Progenitor cell of endocrine pancreas (in vitro differentiated cells): ENCODE data around the gene RABGAP1L. TPM values are rescaled to one million over a fixed set of nuclear protein-coding genes. Genes with fewer than 3 reads are reported as not detected.

Source experiments
- DNase-seq: peaks from one replicate; pipeline ENCODE4 v3.0.0; 2021; ENCODE audit warnings: low spot score; ENCODE audit not compliant: unreplicated experiment
- H3K27ac Mint-ChIP-seq: 2 replicates; pipeline ENCODE4 v1.8.0; 2021; ENCODE audit warnings: mild to moderate bottlenecking, moderate library complexity, mixed read lengths
- H3K27me3 Mint-ChIP-seq: 2 replicates; pipeline ENCODE4 v1.8.0; 2021; ENCODE audit warnings: mixed read lengths
- H3K36me3 Mint-ChIP-seq: 2 replicates; pipeline ENCODE4 v1.8.0; 2022; ENCODE audit warnings: mixed read lengths; ENCODE audit not compliant: insufficient read depth
- H3K4me1 Mint-ChIP-seq: 2 replicates; pipeline ENCODE4 v1.8.0; 2021; ENCODE audit warnings: low read depth, mixed read lengths
- H3K4me3 Mint-ChIP-seq: 2 replicates; pipeline ENCODE4 v1.8.0; 2021; ENCODE audit warnings: low read depth, mild to moderate bottlenecking, moderate library complexity, mixed read lengths
- H3K9me3 Mint-ChIP-seq: 2 replicates; pipeline ENCODE4 v1.8.0; 2021; ENCODE audit warnings: low read depth, mixed read lengths
- CTCF ChIP-seq: fragments of 200-600 bp; sonication (generic); IDR thresholded peaks from one replicate; pipeline ENCODE4 v1.5.0; 2021; ENCODE audit warnings: antibody characterized with exemption, mild to moderate bottlenecking; ENCODE audit not compliant: unreplicated experiment
- total RNA-seq: library from RNA; stranded (reverse); gene quantifications from 2 replicates; pipeline ENCODE4 v1.2.1, GENCODE V29; 2021

The RABGAP1L gene
- total RNA-seq, 1 donor from 2014 or later, result 55.2 TPM

- no peaks in the 10 kb centered on the region for H3K4me1 Mint-ChIP-seq
- no peaks in the 10 kb centered on the region for H3K27me3 Mint-ChIP-seq
- peaks cover 20% of the 10 kb centered on the region for H3K36me3 Mint-ChIP-seq
- DNase-seq, result no peak
- H3K9me3 Mint-ChIP-seq, result peaks cover 3% of the 10 kb centered on the region
- no peak overlapping the region for H3K4me3 Mint-ChIP-seq
- TF ChIP-seq CTCF, result no peak
- H3K27ac Mint-ChIP-seq, result no peak overlapping the region
Observed at GRCh38 chr1:174284052-174284451, 124.7 kb downstream of the RABGAP1L start.

DNA sequence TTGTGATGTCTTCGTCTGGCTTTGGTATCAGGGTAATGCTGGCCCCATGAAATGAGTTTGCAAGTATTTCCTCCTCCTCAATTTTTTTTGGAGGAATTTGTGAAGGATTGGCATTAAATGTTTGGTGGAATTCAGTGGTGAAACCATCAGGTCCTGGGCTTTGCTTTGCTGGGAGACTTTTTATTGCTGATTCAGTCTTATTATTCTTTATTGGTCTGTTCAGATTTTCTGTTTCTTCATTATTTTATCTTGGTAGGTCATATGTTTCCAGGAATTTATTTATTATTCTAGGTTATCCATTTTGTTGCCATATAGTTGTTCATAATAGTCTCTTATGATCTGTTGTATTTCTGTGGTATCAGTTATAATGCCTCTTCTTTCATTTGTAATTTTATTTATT, 126.7 kb downstream of the RABGAP1L start:
- Mint-ChIP-seq H3K27ac (no peak overlapping the region), H3K4me3 (no peak overlapping the region), H3K36me3 (peaks cover 24% of the 10 kb centered on the region), H3K9me3 (peaks cover 6% of the 10 kb centered on the region), H3K4me1 (no peaks in the 10 kb centered on the region), H3K27me3 (no peaks in the 10 kb centered on the region)
- DNase-seq, result no peak
- TF ChIP-seq CTCF, result no peak

- Mint-ChIP-seq H3K4me3 (no peak overlapping the region), H3K4me1 (peaks cover 2% of the 10 kb centered on the region), H3K9me3 (peaks cover 10% of the 10 kb centered on the region), H3K27me3 (no peaks in the 10 kb centered on the region), H3K36me3 (peaks cover 17% of the 10 kb centered on the region), H3K27ac (no peak overlapping the region)
- no peak for TF ChIP-seq CTCF
- DNase-seq, result no peak
Observed at GRCh38 chr1:174289644-174290310, 130.5 kb downstream of the RABGAP1L start.

DNA sequence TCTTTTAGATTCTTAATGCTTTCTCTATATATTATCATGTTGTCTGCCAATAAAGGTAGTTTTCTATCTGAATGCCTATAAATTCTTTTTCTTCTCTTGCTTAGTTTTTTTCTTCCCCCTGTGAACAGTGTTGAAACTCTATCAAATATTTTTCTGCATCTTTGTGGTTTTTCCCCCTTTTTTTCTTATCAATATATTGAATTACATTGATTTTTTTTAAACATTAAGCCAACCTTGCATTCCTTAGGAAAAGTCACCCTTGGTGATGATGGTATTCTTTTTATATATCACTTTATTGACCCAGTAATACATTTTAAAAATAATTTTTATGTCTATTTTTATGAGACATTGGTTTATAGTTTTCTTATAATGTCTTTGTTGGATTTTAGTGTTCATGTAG, 131.7 kb downstream of the RABGAP1L start:
- H3K27ac Mint-ChIP-seq, result no peak overlapping the region
- peaks cover 2% of the 10 kb centered on the region for H3K4me1 Mint-ChIP-seq
- H3K9me3 Mint-ChIP-seq, result peaks cover 10% of the 10 kb centered on the region
- H3K4me3 Mint-ChIP-seq, result no peak overlapping the region
- no peaks in the 10 kb centered on the region for H3K27me3 Mint-ChIP-seq
- no peak for TF ChIP-seq CTCF
- peaks cover 17% of the 10 kb centered on the region for H3K36me3 Mint-ChIP-seq
- DNase-seq, result no peak

DNA sequence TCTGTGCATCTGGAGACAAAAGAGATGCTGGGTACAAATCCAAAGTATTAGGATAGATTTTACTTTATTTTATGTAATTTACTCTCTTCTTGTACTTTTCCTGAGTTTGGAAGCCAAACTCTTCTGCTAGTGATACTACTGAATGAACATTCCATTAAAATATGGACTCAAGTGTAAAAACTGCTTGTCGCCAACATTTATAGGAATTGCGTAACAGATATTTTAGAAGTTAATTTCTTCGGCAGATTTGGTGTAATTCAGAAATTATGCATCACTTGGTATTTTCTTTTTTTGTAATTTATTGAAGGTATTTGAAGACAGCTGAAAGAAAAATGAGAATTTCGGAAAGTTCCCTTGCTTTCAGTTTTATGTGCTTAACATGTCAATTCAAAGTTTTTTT, 137.0 kb downstream of the RABGAP1L start:
- Mint-ChIP-seq H3K36me3 (peaks cover 5% of the 10 kb centered on the region), H3K9me3 (peaks cover 3% of the 10 kb centered on the region), H3K4me3 (no peak overlapping the region), H3K27ac (no peak overlapping the region), H3K27me3 (no peaks in the 10 kb centered on the region), H3K4me1 (peaks cover 2% of the 10 kb centered on the region)
- no peak for TF ChIP-seq CTCF
- DNase-seq, result no peak
